Thyroid gland (tissue), 4 donors: Measurements from ENCODE around the gene PLEKHH3. TPM values are rescaled to one million over a fixed set of nuclear protein-coding genes. Genes with fewer than 3 reads are reported as not detected.

ENCODE experiments used
- DNase-seq, 2 donors: peaks; one replicate each; pipeline ENCODE4 v3.0.0-alpha.2; 2019
- H3K27ac ChIP-seq, 3 donors: fragments of 200-600 bp; sonication (generic); 1 replicate in 2 of 3; 2 replicates in 1 of 3; pipeline ENCODE4 v1.5.1; 2016 to 2019; ENCODE audit warnings: mild to moderate bottlenecking in 1 of 3, moderate library complexity in 1 of 3
- H3K27me3 ChIP-seq: fragments of 200-600 bp; sonication (generic); one replicate; pipeline ENCODE4 v1.5.1; 2019
- H3K36me3 ChIP-seq, 2 donors: fragments of 200-600 bp; sonication (generic); one replicate each; pipeline ENCODE4 v1.5.1; 2016 to 2019
- H3K4me1 ChIP-seq, 2 donors: fragments of 200-600 bp; sonication (generic); one replicate each; pipeline ENCODE4 v1.5.1; 2017 to 2019
- H3K4me3 ChIP-seq, 3 donors: fragments of 200-600 bp; sonication (generic); replicated peaks in 1 of 3; 1 replicate in 2 of 3; 2 replicates in 1 of 3; pipeline ENCODE4 v1.5.1; 2016; ENCODE audit warnings: mild to moderate bottlenecking in 1 of 3
- H3K9me3 ChIP-seq: fragments of 200-600 bp; sonication (generic); one replicate; pipeline ENCODE4 v1.5.1; 2017
- CTCF ChIP-seq, 6 experiments: fragments of 200-600 bp in 3 of 6; fragments of 450-650 bp in 3 of 6; sonication (generic) in 3 of 6; IDR thresholded peaks; one replicate each; pipeline ENCODE4 v1.5.1; 2016 to 2019; ENCODE audit warnings: antibody characterized with exemption in 6 of 6, mild to moderate bottlenecking in 2 of 6, inconsistent platforms in 1 of 6, moderate library complexity in 1 of 6
- POLR2A ChIP-seq, 2 donors: fragments of 450-650 bp; IDR thresholded peaks; one replicate each; pipeline ENCODE4 v1.6.1; 2017; ENCODE audit warnings: antibody characterized with exemption in 2 of 2, mild to moderate bottlenecking in 2 of 2, moderate library complexity in 1 of 2
- WGBS, 2 donors: methylation state at CpG; one replicate each; pipeline ENCODE4 v1.1.5; 2017; 5-methylcytosine and 5-hydroxymethylcytosine counted together
- intact Hi-C: fragments of 100-400 bp; cut with DNase I; formaldehyde crosslinking; loops from one replicate; pipeline ENCODE4 v1.15.1; 2023
- total RNA-seq, 4 donors: library from RNA; depleted of rRNA; stranded (reverse); fragments of >200 nt; gene quantifications; one replicate each; pipeline ENCODE4 v1.2.3, GENCODE V29; 2016

The PLEKHH3 gene
- 10 to 100 TPM; 22.0 to 30.4 (median 26.4) TPM for total RNA-seq

- H3K36me3 ChIP-seq, result peaks cover 14 to 15% of the 10 kb centered on the region in 2 donors
- no peaks in the 10 kb centered on the region for H3K9me3 ChIP-seq
- H3K4me1 ChIP-seq, result peaks cover 37 to 49% of the 10 kb centered on the region in 2 donors
- TF ChIP-seq CTCF (IDR thresholded peaks at IDR 0.05) (peak in 2 of 6 experiments; percentile 11 to 18), POLR2A (IDR thresholded peaks at IDR 0.05) (peak in 1 of 2 donors; percentile 84)
- WGBS, 2 donors, result 0 to 1% methylated on average over 28 to 31 of the region's 51 CpGs
- intact Hi-C loops, result loop anchor here (5.0 kb wide), 1 partner anchor 99 kb away; the partner anchor contains the start of gene PSMC3IP
- peak within 1 kb of the TSS; percentile 94 to 96 (median 94) for H3K27ac ChIP-seq
- H3K4me3 ChIP-seq, result peak within 1 kb of the TSS; percentile 64 to 90 (median 69)
- no peak for DNase-seq
- H3K27me3 ChIP-seq, result no peaks in the 10 kb centered on the region
Observed at GRCh38 chr17:42676424-42677011, at the start of gene PLEKHH3. PLEKHH3 (minus strand) TSS chr17:42676994; CDS start chr17:42676563, 431 bp downstream.

- intact Hi-C loops, result no loop called here
- no peaks in the 10 kb centered on the region for H3K9me3 ChIP-seq
- no peak for DNase-seq
- no peak overlapping the region for H3K4me3 ChIP-seq
- peaks cover 34 to 67% of the 10 kb centered on the region in 2 donors for H3K36me3 ChIP-seq
- no peaks in the 10 kb centered on the region for H3K27me3 ChIP-seq
- TF ChIP-seq CTCF (IDR thresholded peaks at IDR 0.05), result no peak
- TF ChIP-seq POLR2A (IDR thresholded peaks at IDR 0.05), result no peak
- 95 to 99% methylated on average over 6 of the region's 6 CpGs for WGBS, 2 donors
- H3K27ac ChIP-seq, result no peak overlapping the region
- no peaks in the 10 kb centered on the region for H3K4me1 ChIP-seq
Observed at GRCh38 chr17:42725143-42725542, 48.3 kb upstream of the PLEKHH3 start.

GRCh38 chr17:42723636-42724035, 46.8 kb upstream of the PLEKHH3 start:
- Histone ChIP-seq H3K9me3 (no peaks in the 10 kb centered on the region), H3K27me3 (no peaks in the 10 kb centered on the region), H3K36me3 (peaks cover 44 to 71% of the 10 kb centered on the region in 2 donors), H3K4me1 (no peaks in the 10 kb centered on the region), H3K4me3 (no peak overlapping the region), H3K27ac (no peak overlapping the region)
- no peak for DNase-seq
- TF ChIP-seq CTCF (IDR thresholded peaks at IDR 0.05) (no peak), POLR2A (IDR thresholded peaks at IDR 0.05) (no peak)
- intact Hi-C loops, result loop anchor here (5.0 kb wide), 1 partner anchor 39 kb away; the partner anchor contains the start of gene RAMP2
- 96 to 99% methylated on average over 3 of the region's 3 CpGs for WGBS, 2 donors

GRCh38 chr17:42720996-42721583, 44.3 kb upstream of the PLEKHH3 start:
- H3K27me3 ChIP-seq, result no peaks in the 10 kb centered on the region
- H3K4me1 ChIP-seq, result no peaks in the 10 kb centered on the region
- H3K4me3 ChIP-seq, result no peak overlapping the region
- no peak for TF ChIP-seq POLR2A (IDR thresholded peaks at IDR 0.05)
- TF ChIP-seq CTCF (IDR thresholded peaks at IDR 0.05), result peak in 5 of 6 experiments; percentile 46 to 73 (median 68)
- H3K36me3 ChIP-seq, result peaks cover 47 to 67% of the 10 kb centered on the region in 2 donors
- no peaks in the 10 kb centered on the region for H3K9me3 ChIP-seq
- no peak overlapping the region for H3K27ac ChIP-seq
- no peak for DNase-seq
- 13 to 17% methylated on average over 2 of the region's 2 CpGs for WGBS, 2 donors
- intact Hi-C loops, result loop anchor here (5.0 kb wide), 1 partner anchor 41 kb away; the partner anchor contains the start of gene RAMP2

GRCh38 chr17:42709561-42709960, 32.8 kb upstream of the PLEKHH3 start:
- Histone ChIP-seq H3K27me3 (no peaks in the 10 kb centered on the region), H3K9me3 (no peaks in the 10 kb centered on the region), H3K4me3 (no peak overlapping the region), H3K27ac (no peak overlapping the region), H3K36me3 (peaks cover 92 to 93% of the 10 kb centered on the region in 2 donors), H3K4me1 (no peaks in the 10 kb centered on the region)
- WGBS, 2 donors, result 44 to 86% methylated on average over 1 to 2 of the region's 2 CpGs
- DNase-seq, result no peak
- TF ChIP-seq POLR2A (IDR thresholded peaks at IDR 0.05) (no peak), CTCF (IDR thresholded peaks at IDR 0.05) (no peak)
- intact Hi-C loops, result no loop called here
